Right forelimb (tissue), 1 donor: ENCODE measurements around the gene PEX11G.

ENCODE experiments used
- DNase-seq: peaks from one replicate; pipeline ENCODE4 v3.0.0-alpha.2; 2018

The PEX11G gene

DNA sequence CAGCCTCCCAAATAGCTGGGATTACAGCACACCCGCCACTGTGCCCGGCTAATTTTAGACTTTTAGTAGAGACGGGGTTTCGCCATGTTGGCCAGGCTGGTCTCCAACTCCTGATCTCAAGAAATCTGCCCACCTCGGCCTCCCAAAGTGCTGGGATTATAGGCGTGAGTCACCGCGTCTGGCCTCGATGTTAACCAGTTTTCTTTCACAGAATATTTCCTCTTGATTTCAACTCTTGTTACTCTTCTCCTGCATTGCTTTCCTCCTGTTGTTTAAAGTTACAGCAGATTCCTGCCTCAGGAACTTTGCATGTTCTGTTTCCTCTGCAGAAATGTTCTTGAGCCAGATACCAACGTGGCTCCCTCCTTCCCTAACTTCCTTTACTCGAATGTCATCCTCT, 3.7 kb upstream of the PEX11G start:
- no peak for DNase-seq

DNA sequence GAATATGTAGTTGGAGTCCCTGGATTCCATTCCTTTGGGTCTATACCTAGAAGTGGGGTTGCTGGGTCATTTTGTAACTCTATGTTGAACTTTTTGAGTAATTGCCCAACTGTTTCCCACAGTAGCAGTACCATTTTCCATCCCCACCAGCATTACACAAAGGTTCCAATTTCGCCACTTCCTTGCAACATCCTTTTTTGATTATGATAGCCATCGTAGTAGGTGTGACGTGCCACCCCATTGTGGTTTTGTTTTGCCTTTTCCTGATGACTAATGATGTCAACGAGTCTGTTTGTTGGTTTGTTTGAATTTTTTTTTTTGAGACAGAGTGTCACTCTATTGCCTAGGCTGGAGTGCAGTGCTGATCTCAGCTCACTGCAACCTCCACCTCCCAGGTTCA, 3.3 kb upstream of the PEX11G start:
- DNase-seq, result no peak

DNA sequence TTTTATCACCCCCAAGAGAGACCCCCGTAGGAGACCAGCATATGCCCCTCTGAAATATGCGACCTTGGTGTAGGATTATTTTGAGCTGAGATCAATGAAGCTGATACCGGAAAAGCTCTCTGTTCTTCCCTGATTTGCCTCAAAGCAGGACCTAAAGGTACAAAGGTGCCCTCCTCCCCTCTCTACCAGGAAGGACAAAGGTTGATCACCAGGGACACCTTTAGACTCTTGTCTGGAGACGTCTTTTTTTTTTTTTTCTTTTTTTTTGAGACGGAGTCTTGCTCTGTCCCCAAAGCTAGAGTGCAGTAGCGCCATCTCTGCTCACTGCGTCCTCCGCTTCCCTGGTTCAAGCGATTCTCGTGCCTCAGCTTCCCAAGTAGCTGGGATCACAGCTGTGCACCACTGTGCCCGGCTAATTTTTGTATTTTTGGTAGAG, 792 bp upstream of the PEX11G start:
- DNase-seq, result no peak

DNA sequence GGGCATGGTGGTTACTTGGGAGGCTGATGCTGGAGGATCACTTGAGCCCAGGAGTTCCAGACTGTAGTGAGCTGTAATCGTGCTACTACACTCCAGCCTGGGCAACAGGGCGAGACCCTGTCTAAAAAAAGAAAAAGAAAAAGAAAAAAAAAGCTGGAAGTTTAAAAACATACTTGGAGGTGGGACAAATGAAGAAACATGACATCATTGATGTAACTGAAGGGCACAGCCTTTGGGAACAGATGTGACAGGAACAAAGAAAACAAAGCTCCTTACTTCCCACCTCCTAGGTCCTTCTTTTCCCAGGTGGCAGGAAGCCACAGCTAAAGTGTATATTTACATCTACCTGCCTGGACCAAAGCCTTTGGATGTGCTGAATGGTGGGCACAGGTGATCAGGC, 1.9 kb downstream of the PEX11G start:
- no peak for DNase-seq

DNA sequence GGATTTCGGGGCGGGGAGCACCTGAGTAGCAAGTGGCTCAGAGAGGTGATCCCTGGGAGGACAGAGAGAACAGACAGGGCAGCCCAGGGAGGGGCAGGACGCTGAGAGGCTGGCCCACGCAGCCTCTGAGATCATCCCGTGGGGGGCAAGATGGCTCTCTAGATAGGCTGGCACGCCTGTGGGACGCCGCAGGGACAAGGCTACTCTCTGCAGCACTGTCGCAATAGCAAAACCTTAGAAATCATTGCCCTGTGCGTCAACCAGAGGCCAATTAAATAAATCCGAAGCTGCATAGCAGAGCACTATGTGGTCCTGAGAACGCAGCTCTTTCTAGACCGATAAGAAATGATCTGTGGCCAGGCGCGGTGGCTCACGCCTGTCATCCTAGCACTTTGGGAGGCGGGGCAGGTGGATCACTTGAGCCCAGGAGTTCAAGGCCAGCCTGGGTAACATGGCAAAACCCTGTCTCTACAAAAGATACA, 5.1 kb downstream of the PEX11G start:
- no peak for DNase-seq

DNA sequence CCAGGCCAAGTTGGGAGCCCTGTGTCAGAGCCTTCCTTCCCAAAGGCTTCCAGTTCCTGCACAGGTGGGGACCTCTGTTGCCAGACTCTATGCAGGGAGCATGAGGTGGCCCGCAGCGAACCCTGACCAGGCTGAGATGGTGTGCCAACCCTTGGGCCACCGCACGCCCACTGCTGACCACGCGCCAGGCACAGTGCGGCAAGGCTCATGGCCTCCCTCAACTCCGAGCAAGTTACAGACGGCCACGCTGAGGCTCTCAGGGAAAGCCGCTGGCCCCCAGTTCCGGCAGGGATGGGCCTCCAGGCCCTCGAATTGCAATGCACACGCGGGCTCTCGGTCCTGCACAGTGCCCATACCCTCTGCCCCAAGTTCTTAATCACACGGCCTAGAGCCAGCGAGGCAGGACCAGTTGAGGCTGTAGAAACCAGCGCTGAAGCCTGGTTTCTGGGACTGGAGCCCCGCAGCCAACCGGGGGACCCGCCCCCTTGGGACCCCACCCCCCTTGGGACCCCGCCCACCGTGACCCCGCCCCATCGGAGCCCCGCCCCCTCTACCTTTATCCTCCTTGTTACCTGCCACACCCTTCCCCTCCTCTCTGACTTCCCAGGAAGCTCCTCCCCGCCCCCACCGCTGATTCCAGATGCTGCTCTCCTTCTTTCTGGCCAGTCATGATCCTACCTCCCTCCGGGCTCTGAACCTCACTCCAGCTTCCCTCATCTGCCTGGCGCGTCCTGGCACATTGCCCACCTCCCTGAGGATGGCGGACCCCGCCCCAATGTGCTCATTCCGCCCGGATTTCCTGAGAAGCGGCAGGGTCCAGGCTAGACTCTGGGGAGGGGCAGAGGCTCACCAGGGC, 6.0 kb downstream of the PEX11G start:
- DNase-seq, result no peak

DNA sequence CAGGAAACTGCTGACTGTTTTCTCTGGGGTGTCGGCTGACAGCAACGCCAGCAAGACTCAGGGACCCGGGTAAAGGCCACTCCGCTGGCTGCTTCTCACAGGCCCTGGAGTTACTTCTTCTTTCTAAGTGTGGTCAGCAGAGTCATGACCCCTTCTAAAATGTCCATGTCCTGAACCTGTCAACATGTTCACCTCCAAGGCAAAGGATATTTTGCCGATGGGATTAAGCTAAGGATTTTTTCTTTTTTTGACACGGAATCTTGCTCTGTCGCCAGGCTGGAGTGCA, 7.9 kb downstream of the PEX11G start:
- DNase-seq, result no peak

DNA sequence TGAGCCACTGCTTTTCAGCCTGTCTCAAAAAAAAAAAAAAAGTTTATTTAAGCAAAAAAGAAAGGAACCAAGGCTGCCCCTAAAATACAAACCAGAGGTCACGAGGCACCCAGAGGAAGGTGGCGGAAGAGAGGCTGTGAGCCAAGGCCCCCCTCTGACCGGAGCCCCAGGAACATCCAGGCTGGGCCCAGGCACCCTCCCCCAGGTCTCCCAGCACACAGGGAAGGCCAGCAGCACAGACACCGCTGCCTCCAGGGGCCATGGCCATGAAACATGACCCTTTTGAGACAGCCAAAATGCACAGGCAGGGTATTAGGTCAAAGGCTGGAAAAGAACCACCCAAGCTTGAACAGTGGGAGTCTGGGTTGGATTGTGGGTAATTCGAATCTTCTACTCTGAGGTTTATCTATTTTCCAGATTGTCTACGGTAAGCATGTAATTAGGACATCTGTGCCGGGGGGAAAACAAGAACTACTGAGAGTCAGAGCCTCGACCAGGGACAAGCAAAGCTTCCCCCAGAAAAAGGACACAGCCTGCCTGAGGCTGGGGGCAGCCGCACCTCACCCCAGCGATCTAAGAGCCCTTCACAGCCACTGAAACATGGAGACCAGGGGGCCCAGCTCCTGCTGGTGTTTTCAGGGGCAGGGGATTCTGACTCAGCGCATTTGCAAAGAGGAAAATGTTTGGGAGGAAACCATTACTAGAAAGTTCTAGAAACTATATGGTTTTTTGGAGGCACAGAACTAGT, 8.4 kb downstream of the PEX11G start:
- DNase-seq, result no peak

DNA sequence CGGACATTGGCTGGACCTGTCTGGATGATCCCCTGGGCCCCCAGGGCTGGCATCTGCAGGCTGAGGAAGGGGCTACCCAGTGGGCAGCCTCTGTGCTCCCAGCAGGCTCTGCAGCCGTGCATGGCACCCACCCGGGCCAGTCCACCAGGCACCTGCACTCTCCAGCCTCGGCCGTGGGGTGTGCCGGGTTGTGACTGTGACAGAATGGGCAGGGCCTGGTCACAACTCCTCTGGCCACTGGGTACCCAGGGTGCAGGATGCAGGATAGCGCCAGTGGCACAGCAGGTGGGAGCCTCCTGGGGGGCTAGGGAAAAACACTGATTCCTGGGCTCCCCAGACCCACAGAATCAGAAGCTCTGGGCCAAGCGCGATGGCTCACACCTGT, 10.0 kb downstream of the PEX11G start:
- DNase-seq, result no peak

DNA sequence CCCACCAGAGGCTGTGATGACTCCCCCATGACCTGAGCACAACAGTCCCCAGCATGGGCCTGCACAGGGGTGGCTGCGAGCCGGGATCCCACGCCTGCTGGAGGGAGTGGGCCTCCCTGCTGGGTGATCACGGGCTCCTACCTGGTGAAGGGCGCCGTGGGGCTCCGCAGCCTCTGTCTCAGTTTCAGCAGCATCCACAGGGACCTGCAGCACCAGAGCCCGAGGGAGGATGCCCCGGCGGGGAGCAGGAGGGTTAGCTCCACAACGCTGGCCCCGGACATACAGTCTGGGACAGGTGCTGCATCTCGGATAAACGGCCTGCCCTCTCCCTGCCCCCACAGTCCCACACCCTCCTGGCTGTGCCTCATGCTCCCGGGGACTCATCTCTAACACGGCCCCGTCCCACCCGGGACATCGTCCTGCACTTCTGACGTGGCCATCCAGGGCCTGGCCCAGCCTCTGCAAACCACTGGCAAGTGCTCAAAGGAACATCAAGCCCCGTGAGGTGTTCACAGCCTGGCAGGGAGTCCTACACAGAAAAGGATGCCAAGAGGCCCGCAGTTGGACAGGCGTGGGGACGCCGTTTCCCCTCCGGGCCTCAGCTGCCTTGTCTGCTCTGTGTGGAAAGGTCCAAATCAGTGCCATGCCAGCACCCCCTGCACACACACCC, 10.5 kb downstream of the PEX11G start:
- no peak for DNase-seq

DNA sequence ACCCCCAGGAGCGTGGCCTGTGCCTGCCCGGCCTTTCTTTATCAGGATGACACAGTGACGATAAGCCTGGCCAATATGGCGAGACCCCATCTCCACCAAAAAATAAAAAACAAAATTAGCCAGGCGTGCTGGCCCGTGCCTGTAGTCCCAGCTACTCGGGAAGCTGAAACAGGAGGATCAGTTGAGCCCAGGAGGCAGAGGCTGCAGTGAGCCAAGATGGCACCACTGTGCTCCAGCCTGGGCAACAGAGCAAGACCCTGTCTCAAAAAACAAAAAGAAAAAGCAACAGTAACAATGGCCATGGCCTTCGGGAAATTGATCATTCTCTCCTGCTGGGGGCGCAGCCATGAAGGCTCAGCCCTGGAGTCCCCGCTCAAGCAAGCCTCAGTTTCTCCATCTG, 11.1 kb downstream of the PEX11G start:
- no peak for DNase-seq

DNA sequence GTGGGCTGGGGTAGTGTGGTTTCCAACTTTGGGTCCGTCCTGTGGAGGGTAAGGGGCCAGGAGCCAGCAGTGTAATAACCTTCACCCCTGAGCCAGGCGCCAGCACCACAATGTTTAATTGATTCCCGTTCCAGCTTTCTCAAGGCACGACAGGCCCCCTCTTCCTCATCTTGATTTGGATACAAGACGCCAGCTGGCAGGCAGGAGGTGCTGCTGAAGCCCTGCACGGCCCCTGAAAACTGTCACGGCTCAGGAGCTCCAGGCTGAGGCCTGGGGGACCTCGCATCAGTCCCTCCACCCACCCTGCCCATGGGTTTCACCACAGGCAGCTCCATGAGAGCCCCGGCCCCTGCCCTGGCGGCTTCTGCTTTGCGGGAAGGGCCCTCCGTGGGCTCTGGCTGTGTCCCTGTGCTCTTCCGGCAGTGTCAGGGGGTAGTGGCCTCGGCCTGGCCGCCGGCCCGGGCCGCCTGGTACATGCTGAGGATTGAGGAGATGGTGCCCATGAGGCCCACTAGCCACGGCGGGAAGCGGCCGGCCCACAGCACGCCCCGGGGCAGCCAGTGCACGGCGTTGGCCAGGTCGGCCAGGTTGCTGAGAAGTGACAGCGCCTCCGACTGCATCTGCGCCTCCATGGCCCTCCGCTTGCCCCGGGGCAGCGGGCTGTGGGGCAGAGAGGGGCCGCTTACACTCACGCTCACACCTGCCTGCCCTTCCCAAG, 11.9 kb downstream of the PEX11G start:
- DNase-seq, result no peak

DNA sequence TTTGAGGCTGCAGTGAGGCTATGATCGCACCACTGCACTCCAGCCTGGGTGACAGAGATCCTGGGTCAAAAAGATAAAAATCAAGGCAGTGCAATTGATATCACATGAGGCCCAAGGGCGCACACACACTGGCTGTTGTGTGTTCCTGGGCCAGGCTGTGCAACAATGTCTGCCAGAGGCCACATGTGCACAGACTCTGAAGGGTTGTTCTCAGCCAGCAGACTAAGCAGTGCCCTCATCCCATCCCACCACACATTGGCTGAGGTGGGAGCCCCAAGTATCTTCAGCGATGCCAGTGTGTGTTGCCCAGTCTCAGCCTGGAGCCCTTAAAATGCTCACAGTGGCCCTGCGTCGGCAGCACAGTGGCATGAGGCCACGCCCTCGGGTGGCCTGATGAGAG, 12.6 kb downstream of the PEX11G start:
- no peak for DNase-seq

DNA sequence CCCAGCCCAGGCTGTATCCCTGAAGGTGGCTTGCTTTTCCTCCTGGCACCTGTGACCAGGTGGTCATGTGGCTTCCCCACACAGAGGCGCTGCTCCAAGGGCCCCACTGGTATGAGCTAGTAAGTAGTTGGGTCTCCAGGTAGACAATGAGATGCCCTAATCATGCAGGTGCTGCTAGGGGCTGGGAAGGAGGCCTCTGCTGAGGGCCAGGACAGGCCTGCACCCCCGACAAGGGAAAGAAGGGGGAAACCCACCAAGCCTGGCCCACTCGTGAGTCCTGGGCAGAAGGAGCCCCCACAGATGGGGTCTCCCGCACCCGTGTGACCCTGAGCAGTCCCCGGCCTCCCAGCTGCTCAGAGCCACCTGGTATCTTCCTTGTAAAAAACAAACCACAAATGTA, 13.2 kb downstream of the PEX11G start:
- no peak for DNase-seq

DNA sequence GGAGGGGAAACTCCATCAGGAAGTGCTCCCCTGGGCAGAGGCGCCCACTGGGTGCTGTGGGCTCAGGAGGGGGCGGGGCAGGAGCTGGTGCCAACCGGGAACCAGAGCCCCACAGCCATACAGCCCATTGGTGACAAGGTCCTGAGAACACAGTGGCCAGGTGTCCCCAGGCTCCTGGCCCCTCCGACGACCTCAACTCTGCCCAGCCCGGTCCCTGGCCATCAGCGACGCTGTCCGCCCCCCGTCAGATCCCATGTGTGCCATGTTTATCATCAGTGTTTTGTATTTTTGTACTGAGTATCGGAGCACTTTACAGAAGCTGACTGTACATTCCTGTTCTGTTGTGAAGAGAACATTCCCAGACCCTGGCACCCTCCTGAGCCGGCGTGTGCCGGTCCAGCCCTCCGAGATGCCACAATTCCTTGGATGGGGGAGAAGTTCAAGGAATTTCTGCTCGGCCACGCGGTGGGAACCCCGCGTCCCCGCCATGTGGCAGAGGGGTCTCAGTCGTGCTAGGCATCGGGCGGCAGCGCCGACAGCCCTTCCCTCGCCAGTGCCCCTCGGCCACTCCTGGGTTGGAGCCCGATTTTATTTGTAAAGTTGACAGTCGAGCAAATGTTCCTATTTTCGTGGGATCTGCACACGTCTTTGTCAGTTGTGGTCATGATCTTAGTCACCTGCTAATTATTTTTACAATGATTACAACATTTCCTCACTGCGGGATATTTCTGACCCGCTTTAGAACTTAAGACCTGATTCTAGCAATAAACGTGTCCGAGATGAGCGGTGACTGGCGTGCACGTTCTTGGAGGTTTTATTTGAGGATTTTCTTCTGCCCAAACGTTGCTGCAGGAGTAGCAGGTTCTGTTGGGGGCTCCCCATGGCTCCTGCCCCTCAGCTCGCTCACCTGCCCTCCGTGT, 16.9 kb downstream of the PEX11G start:
- no peak for DNase-seq

DNA sequence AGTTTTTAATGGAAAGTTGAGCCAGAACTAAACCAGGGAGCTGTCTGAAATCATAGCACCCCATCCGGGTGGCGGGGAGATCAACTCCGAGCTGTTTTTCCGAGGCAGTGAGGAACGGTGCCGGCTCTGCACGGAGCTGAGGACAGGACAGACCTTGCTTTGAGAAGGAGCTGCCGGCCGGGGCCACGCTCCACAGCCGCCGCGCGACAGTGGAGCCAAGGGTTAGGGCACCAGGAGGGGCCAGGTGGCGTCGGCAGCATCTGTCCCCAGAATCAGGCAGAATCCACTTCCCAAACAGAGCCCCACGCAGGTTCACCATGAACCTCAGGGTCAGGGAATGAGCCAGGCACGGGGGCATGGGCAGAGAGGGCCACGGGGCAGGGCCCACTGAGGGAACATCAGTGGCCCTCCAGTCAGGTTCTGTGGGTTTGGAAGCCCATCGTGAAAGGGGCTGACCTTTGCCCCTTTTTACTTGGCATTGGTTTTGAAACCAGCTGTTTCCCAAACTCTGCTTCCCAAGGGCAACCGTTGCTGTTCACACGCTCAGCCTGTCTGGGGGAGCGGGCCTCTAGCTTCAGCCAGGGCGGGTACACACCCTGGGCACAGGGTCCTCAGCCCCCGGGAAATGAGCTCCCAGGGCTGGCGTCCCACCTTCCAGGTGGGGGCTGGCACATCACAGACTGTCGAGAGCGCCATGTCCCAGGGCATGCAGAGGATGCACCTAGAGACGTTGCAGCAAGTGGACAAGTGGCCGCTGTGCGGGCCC, 18.1 kb downstream of the PEX11G start:
- no peak for DNase-seq

DNA sequence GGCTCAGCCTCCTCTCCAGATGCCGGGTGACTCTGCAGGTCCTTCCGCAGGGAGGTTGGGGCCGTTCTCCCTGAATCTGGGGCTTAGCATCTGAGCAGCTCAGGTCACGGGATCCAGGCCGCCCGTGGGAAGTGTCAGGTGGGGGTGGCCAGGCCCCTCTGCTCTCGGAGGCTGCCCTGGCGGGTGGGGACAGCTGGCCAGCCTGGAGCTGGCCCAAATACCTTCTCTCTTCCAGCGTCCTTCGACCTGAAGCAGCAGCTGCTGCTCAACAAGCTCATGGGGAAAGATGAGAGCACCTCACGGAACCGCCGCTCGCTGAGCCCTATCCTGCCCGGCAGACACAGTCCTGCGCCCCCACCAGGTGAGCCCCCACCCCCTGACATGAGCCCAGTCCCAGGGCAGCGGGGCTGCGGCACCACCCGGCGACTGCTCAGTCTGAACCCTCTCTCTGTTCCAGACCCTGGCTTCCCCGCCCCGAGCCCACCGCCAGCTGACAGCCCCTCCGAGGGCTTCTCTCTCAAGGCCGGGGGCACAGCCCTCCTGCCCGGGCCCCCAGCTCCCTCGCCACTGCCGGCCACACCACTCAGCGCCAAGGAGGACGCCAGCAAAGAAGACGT, 19.1 kb downstream of the PEX11G start:
- DNase-seq, result no peak

DNA sequence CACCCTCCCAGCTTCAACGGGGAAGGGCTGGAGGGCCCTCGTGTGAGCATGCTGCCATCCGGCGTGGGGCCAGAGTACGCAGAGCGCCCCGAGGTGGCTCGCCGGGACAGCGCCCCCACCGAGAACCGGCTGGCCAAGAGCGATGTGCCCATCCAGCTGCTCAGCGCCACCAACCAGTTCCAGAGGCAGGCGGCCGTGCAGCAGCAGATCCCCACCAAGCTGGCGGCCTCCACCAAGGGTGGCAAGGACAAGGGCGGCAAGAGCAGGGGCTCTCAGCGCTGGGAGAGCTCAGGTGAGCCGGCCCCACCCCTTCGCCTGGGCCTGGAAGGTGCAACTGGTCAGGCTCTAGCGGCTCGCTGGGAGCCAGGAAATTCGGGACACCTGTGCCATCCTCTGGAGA, 20.0 kb downstream of the PEX11G start:
- DNase-seq, result no peak

DNA sequence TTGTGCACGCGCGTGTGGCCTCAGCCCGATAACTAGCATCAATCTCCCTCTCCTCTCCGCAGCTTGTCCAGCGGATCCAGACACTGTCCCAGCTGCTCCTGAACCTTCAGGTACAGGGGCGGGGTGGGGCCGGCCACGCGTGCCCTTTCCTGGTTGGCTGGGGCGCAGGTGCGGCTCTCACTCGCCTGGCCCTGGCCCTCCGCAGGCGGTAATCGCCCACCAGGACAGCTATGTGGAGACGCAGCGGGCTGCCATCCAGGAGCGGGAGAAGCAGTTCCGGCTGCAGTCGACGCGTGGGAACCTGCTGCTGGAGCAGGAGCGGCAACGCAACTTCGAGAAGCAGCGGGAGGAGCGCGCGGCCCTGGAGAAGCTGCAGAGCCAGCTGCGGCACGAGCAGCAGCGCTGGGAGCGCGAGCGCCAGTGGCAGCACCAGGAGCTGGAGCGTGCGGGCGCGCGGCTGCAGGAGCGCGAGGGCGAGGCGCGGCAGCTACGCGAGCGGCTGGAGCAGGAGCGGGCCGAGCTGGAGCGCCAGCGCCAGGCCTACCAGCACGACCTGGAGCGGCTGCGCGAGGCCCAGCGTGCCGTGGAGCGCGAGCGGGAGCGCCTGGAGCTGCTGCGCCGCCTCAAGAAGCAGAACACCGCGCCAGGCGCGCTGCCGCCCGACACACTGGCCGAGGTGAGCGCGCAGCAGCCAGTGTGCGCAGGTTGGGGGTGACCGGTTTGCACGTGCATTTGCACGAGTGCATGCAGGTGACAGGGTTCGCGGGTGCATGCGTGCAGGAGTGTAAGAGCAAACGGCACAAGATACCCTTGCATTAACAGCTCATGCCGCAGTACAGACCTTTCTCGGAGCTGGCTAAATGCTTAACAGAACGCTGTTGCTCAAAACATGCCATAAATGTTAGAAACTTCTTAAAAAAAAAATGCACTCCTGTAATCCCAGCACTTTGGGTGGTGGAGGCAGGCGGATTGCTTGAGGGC, 21.5 kb downstream of the PEX11G start:
- DNase-seq, result no peak

DNA sequence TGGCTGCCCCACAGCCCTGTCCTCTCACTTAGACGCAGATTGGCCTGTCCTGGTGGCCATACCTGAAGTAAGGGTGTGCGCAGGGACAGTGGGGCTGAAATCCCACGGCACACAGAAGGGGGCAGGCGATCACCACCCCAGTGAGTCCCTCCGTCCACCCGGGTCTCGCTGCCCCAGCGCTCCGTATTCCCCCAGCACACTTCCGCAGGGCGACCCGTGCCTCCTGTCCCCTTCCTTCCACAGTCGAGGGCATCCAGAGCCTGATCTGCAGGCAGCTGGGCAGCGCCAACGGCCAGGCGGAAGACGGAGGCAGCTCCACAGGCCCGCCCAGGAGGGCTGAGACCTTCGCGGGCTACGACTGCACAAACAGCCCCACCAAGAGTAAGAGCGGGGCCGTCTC, 25.3 kb downstream of the PEX11G start:
- DNase-seq, result no peak
